Activated CD4-positive, alpha-beta T cell treated with anti-CD3 and anti-CD28 coated beads, Interleukin-2, amount 10 ng/mL, durations not matched to agents 7 days and 5 days (primary cell): ENCODE data around the gene ITPR1. TPM values are rescaled to one million over a fixed set of nuclear protein-coding genes. Genes with fewer than 3 reads are reported as not detected.

Source experiments
- CTCF ChIA-PET: fragments of 350-600 bp; sonication (Branson Sonifier 250); formaldehyde crosslinking; loops from one replicate; lab custom pipeline; 2021; ENCODE audit warnings: antibody characterized with exemption; lab: Charles Lee
- POLR2A ChIA-PET: fragments of 350-600 bp; sonication (Branson Sonifier 250); formaldehyde crosslinking; loops from one replicate; lab custom pipeline; 2021; ENCODE audit warnings: antibody characterized with exemption; lab: Charles Lee
- DNase-seq: peaks from one replicate; pipeline ENCODE4 v3.0.0-alpha.2; 2020
- H3K27ac Mint-ChIP-seq: one replicate; pipeline ENCODE4 v1.8.0; 2021; ENCODE audit warnings: mild to moderate bottlenecking, moderate library complexity, mixed read lengths
- H3K27me3 Mint-ChIP-seq: one replicate; pipeline ENCODE4 v1.8.0; 2021; ENCODE audit warnings: mixed read lengths
- H3K36me3 Mint-ChIP-seq: one replicate; pipeline ENCODE4 v1.8.0; 2021; ENCODE audit warnings: low read depth, mixed read lengths
- H3K4me1 Mint-ChIP-seq: one replicate; pipeline ENCODE4 v1.8.0; 2021; ENCODE audit warnings: mixed read lengths
- H3K4me3 Mint-ChIP-seq: one replicate; pipeline ENCODE4 v1.8.0; 2021; ENCODE audit warnings: mild to moderate bottlenecking, moderate library complexity, mixed read lengths
- H3K9me3 Mint-ChIP-seq: one replicate; pipeline ENCODE4 v1.8.0; 2021; ENCODE audit warnings: mixed read lengths
- total RNA-seq, 2 experiments: library from RNA; stranded (reverse); gene quantifications; one replicate each; pipeline ENCODE4 v1.2.3, GENCODE V29; 2021

Gene ITPR1
- total RNA-seq, 2 experiments from 2014 or later = 42.3 to 44.7 TPM

- H3K27ac Mint-ChIP-seq = no peak overlapping the region
- CTCF ChIA-PET = interaction anchor here (0.6 kb wide), 1 partner anchor 600 kb away, joined by 4 read pairs; no protein-coding TSS in a partner anchor
Observed at GRCh38 chr3:4656626-4657328, 163.6 kb downstream of the ITPR1 start.

GRCh38 chr3:4660936-4661335 is 167.8 kb downstream of the ITPR1 start:
- no peak overlapping the region for H3K27ac Mint-ChIP-seq
- H3K9me3 Mint-ChIP-seq = no peaks in the 10 kb centered on the region
- POLR2A ChIA-PET = no interaction called here
- CTCF ChIA-PET = no interaction called here
- peaks cover 26% of the 10 kb centered on the region for H3K36me3 Mint-ChIP-seq
- H3K4me3 Mint-ChIP-seq = no peak overlapping the region
- H3K27me3 Mint-ChIP-seq = no peaks in the 10 kb centered on the region
- H3K4me1 Mint-ChIP-seq = no peaks in the 10 kb centered on the region
- no peak for DNase-seq

More at GRCh38 chr3:4656626-4657328, 163.6 kb downstream of the ITPR1 start:
- no peaks in the 10 kb centered on the region for H3K4me1 Mint-ChIP-seq
- peaks cover 23% of the 10 kb centered on the region for H3K36me3 Mint-ChIP-seq
- POLR2A ChIA-PET = no interaction called here
- no peak overlapping the region for H3K4me3 Mint-ChIP-seq
- H3K27me3 Mint-ChIP-seq = no peaks in the 10 kb centered on the region
- DNase-seq = no peak
- no peaks in the 10 kb centered on the region for H3K9me3 Mint-ChIP-seq

GRCh38 chr3:4664412-4664811 is 171.3 kb downstream of the ITPR1 start:
- CTCF ChIA-PET = interaction anchor here (0.7 kb wide), 1 partner anchor 35 kb away, joined by 3 read pairs; no protein-coding TSS in a partner anchor
- no peak for DNase-seq
- Mint-ChIP-seq H3K4me3 (no peak overlapping the region), H3K27me3 (no peaks in the 10 kb centered on the region), H3K9me3 (no peaks in the 10 kb centered on the region), H3K36me3 (peaks cover 26% of the 10 kb centered on the region), H3K4me1 (no peaks in the 10 kb centered on the region), H3K27ac (no peak overlapping the region)
- POLR2A ChIA-PET = no interaction called here

GRCh38 chr3:4665197-4665596 is 172.0 kb downstream of the ITPR1 start:
- no peaks in the 10 kb centered on the region for H3K9me3 Mint-ChIP-seq
- H3K4me1 Mint-ChIP-seq = no peaks in the 10 kb centered on the region
- H3K4me3 Mint-ChIP-seq = no peak overlapping the region
- no peaks in the 10 kb centered on the region for H3K27me3 Mint-ChIP-seq
- peaks cover 31% of the 10 kb centered on the region for H3K36me3 Mint-ChIP-seq
- peak overlapping the region; percentile 20 for H3K27ac Mint-ChIP-seq
- DNase-seq = no peak
- CTCF ChIA-PET = interaction anchor here (0.7 kb wide), 1 partner anchor 34 kb away, joined by 3 read pairs; no protein-coding TSS in a partner anchor
- POLR2A ChIA-PET = no interaction called here

GRCh38 chr3:4666071-4666470 is 172.9 kb downstream of the ITPR1 start:
- H3K9me3 Mint-ChIP-seq = no peaks in the 10 kb centered on the region
- H3K27ac Mint-ChIP-seq = no peak overlapping the region
- peaks cover 35% of the 10 kb centered on the region for H3K36me3 Mint-ChIP-seq
- ChIA-PET CTCF (no interaction called here), POLR2A (no interaction called here)
- no peak overlapping the region for H3K4me3 Mint-ChIP-seq
- H3K4me1 Mint-ChIP-seq = no peaks in the 10 kb centered on the region
- DNase-seq = no peak
- no peaks in the 10 kb centered on the region for H3K27me3 Mint-ChIP-seq

GRCh38 chr3:4670352-4670751 is 177.2 kb downstream of the ITPR1 start:
- CTCF ChIA-PET = interaction anchor here (1.0 to 1.4 kb wide), 2 partner anchors 10 to 27 kb away, joined by 3 to 4 read pairs; no protein-coding TSS in a partner anchor
- Mint-ChIP-seq H3K4me3 (no peak overlapping the region), H3K9me3 (no peaks in the 10 kb centered on the region), H3K36me3 (peaks cover 22% of the 10 kb centered on the region), H3K27ac (no peak overlapping the region), H3K27me3 (no peaks in the 10 kb centered on the region), H3K4me1 (no peaks in the 10 kb centered on the region)
- DNase-seq = no peak
- POLR2A ChIA-PET = no interaction called here

- H3K27me3 Mint-ChIP-seq = no peaks in the 10 kb centered on the region
- H3K9me3 Mint-ChIP-seq = no peaks in the 10 kb centered on the region
- ChIA-PET POLR2A (no interaction called here), CTCF (interaction anchor here (1.1 to 2.2 kb wide), 3 partner anchors 11 to 27 kb away, joined by 3 to 7 read pairs (median 5); no protein-coding TSS in a partner anchor)
- peaks cover 21% of the 10 kb centered on the region for H3K36me3 Mint-ChIP-seq
- DNase-seq = no peak
- no peaks in the 10 kb centered on the region for H3K4me1 Mint-ChIP-seq
- no peak overlapping the region for H3K27ac Mint-ChIP-seq
- H3K4me3 Mint-ChIP-seq = no peak overlapping the region
Observed at GRCh38 chr3:4672725-4673275, 179.7 kb downstream of the ITPR1 start.

GRCh38 chr3:4674216-4674615 is 181.1 kb downstream of the ITPR1 start:
- Mint-ChIP-seq H3K9me3 (no peaks in the 10 kb centered on the region), H3K4me3 (no peak overlapping the region), H3K36me3 (peaks cover 21% of the 10 kb centered on the region), H3K27ac (no peak overlapping the region), H3K4me1 (no peaks in the 10 kb centered on the region), H3K27me3 (no peaks in the 10 kb centered on the region)
- CTCF ChIA-PET = interaction anchor here (0.9 to 2.2 kb wide), 3 partner anchors 10 to 338 kb away, joined by 3 to 7 read pairs (median 5); no protein-coding TSS in a partner anchor
- no peak for DNase-seq
- POLR2A ChIA-PET = no interaction called here

GRCh38 chr3:4675704-4676103 is 182.6 kb downstream of the ITPR1 start:
- Mint-ChIP-seq H3K4me1 (no peaks in the 10 kb centered on the region), H3K27me3 (no peaks in the 10 kb centered on the region), H3K4me3 (no peak overlapping the region), H3K36me3 (peaks cover 22% of the 10 kb centered on the region), H3K27ac (no peak overlapping the region), H3K9me3 (no peaks in the 10 kb centered on the region)
- POLR2A ChIA-PET = no interaction called here
- DNase-seq = no peak
- CTCF ChIA-PET = interaction anchor here (0.6 to 1.0 kb wide), 3 partner anchors 17 to 388 kb away, joined by 3 read pairs; no protein-coding TSS in a partner anchor

- ChIA-PET POLR2A (no interaction called here), CTCF (interaction anchor here (0.7 kb wide), 1 partner anchor 576 kb away, joined by 3 read pairs; no protein-coding TSS in a partner anchor)
- Mint-ChIP-seq H3K9me3 (no peaks in the 10 kb centered on the region), H3K36me3 (peaks cover 28% of the 10 kb centered on the region), H3K4me1 (no peaks in the 10 kb centered on the region), H3K4me3 (no peak overlapping the region), H3K27me3 (no peaks in the 10 kb centered on the region), H3K27ac (no peak overlapping the region)
- DNase-seq = no peak
Observed at GRCh38 chr3:4678320-4678719, 185.2 kb downstream of the ITPR1 start.

GRCh38 chr3:4680227-4680691 is 187.1 kb downstream of the ITPR1 start:
- no peak overlapping the region for H3K4me3 Mint-ChIP-seq
- ChIA-PET POLR2A (no interaction called here), CTCF (interaction anchor here (0.6 to 1.8 kb wide), 3 partner anchors 10 to 910 kb away, joined by 3 to 4 read pairs (median 3); no protein-coding TSS in a partner anchor)

GRCh38 chr3:4680871-4681300 is 187.7 kb downstream of the ITPR1 start:
- no peaks in the 10 kb centered on the region for H3K27me3 Mint-ChIP-seq
- H3K36me3 Mint-ChIP-seq = peaks cover 39% of the 10 kb centered on the region
- H3K4me3 Mint-ChIP-seq = no peak overlapping the region
- ChIA-PET CTCF (interaction anchor here (0.6 to 1.8 kb wide), 3 partner anchors 10 to 910 kb away, joined by 3 to 4 read pairs (median 3); no protein-coding TSS in a partner anchor), POLR2A (no interaction called here)
- no peak overlapping the region for H3K27ac Mint-ChIP-seq
- no peak for DNase-seq
- no peaks in the 10 kb centered on the region for H3K9me3 Mint-ChIP-seq
- H3K4me1 Mint-ChIP-seq = peaks cover 7% of the 10 kb centered on the region

More at GRCh38 chr3:4680227-4680691, 187.1 kb downstream of the ITPR1 start:
- peaks cover 7% of the 10 kb centered on the region for H3K4me1 Mint-ChIP-seq
- no peaks in the 10 kb centered on the region for H3K9me3 Mint-ChIP-seq
- H3K36me3 Mint-ChIP-seq = peaks cover 33% of the 10 kb centered on the region
- DNase-seq = no peak
- H3K27ac Mint-ChIP-seq = no peak overlapping the region
- H3K27me3 Mint-ChIP-seq = no peaks in the 10 kb centered on the region

GRCh38 chr3:4681301-4681700 is 188.2 kb downstream of the ITPR1 start:
- CTCF ChIA-PET = interaction anchor here (0.9 to 1.8 kb wide), 3 partner anchors 11 to 188 kb away, joined by 3 to 4 read pairs (median 3); partner anchors contain the start of gene ITPR1
- Mint-ChIP-seq H3K9me3 (no peaks in the 10 kb centered on the region), H3K36me3 (peaks cover 42% of the 10 kb centered on the region), H3K27me3 (no peaks in the 10 kb centered on the region), H3K4me3 (no peak overlapping the region), H3K27ac (no peak overlapping the region), H3K4me1 (peaks cover 7% of the 10 kb centered on the region)
- POLR2A ChIA-PET = no interaction called here
- DNase-seq = no peak
